MM.1S (cell line): ENCODE measurements around the gene ACOXL.

Experiments used
- CTCF ChIP-seq: fragments of 300-600 bp; sonication (generic); IDR thresholded peaks from 2 replicates; pipeline ENCODE4 v1.5.1; 2016; ENCODE audit warnings: antibody characterized with exemption, low read length, mixed read lengths
- EZH2 ChIP-seq: fragments of 300-600 bp; sonication (generic); optimal IDR thresholded peaks from 2 replicates; pipeline ENCODE3; 2017; ENCODE audit warnings: low read depth, mild to moderate bottlenecking, antibody characterized with exemption, low read length, mixed read lengths
- EZH2phosphoT487 ChIP-seq: fragments of 300-600 bp; sonication (generic); IDR thresholded peaks from 2 replicates; pipeline ENCODE4 v1.6.1; 2018; ENCODE audit warnings: antibody characterized with exemption, low read length

GRCh38 chr2:110725859-110726258, 6.5 kb upstream of the ACOXL start:
- TF ChIP-seq EZH2 (no peak), CTCF (no peak), EZH2phosphoT487 (no peak)
